Esophagus muscularis mucosa (tissue), 4 donors: Measurements from ENCODE around the gene ARID3C. TPM values are rescaled to one million over a fixed set of nuclear protein-coding genes. Genes with fewer than 3 reads are reported as not detected.

ENCODE experiments used
- DNase-seq: peaks from one replicate; pipeline ENCODE4 v3.0.0-alpha.2; 2017; ENCODE audit errors: extremely low spot score
- H3K27ac ChIP-seq, 4 donors: fragments of 200-600 bp; sonication (generic); replicated peaks in 1 of 4; 1 replicate in 3 of 4; 2 replicates in 1 of 4; pipeline ENCODE4 v1.5.1; 2016 to 2019; ENCODE audit warnings: mild to moderate bottlenecking in 1 of 4
- H3K27me3 ChIP-seq, 4 donors: fragments of 200-600 bp; sonication (generic); one replicate each; pipeline versions ENCODE4 v1.5.1 to v1.6.0; 2016 to 2019
- H3K36me3 ChIP-seq, 4 donors: fragments of 200-600 bp; sonication (generic); one replicate each; pipeline ENCODE4 v1.5.1; 2016 to 2019
- H3K4me1 ChIP-seq, 4 donors: fragments of 200-600 bp; sonication (generic); one replicate each; pipeline ENCODE4 v1.5.1; 2016 to 2019
- H3K4me3 ChIP-seq, 4 donors: fragments of 200-600 bp; sonication (generic); 1 replicate in 2 of 4; 2 replicates in 2 of 4; pipeline ENCODE4 v1.5.1; 2016 to 2019; ENCODE audit warnings: mild to moderate bottlenecking in 4 of 4, moderate library complexity in 1 of 4
- H3K9me3 ChIP-seq, 4 donors: fragments of 200-600 bp; sonication (generic); 1 replicate in 3 of 4; 2 replicates in 1 of 4; pipeline ENCODE4 v1.5.1; 2016 to 2019
- CTCF ChIP-seq, 3 experiments: fragments of 200-600 bp in 2 of 3; fragments of 450-650 bp in 1 of 3; sonication (generic) in 2 of 3; IDR thresholded peaks; one replicate each; pipeline ENCODE4 v1.5.1; 2017 to 2019; ENCODE audit warnings: antibody characterized with exemption in 3 of 3, mild to moderate bottlenecking in 2 of 3, moderate library complexity in 1 of 3
- EP300 ChIP-seq: sonication (generic); formaldehyde crosslinking; IDR thresholded peaks from one replicate; pipeline ENCODE4 v1.6.1; 2017; ENCODE audit warnings: antibody characterized with exemption
- POLR2A ChIP-seq: fragments of 450-650 bp; IDR thresholded peaks from one replicate; pipeline ENCODE4 v1.6.1; 2017; ENCODE audit warnings: antibody characterized with exemption, moderate library complexity, mild to moderate bottlenecking, low read depth
- POLR2AphosphoS5 ChIP-seq, 2 donors: sonication (generic); formaldehyde crosslinking; IDR thresholded peaks; one replicate each; pipeline ENCODE4 v1.6.1; 2017; ENCODE audit warnings: antibody characterized with exemption in 2 of 2
- WGBS: methylation state at CpG from one replicate; pipeline ENCODE4 v1.1.5; 2018; 5-methylcytosine and 5-hydroxymethylcytosine counted together
- intact Hi-C: fragments of 100-400 bp; cut with DNase I; formaldehyde crosslinking; loops from one replicate; pipeline ENCODE4 v1.15.1; 2023
- total RNA-seq, 4 donors: library from RNA; depleted of rRNA; stranded (reverse); fragments of >200 nt; gene quantifications; one replicate each; pipeline versions ENCODE4 v1.1.0 to v1.2.1, GENCODE V29; 2016

The ARID3C gene
- total RNA-seq, 4 donors from 2014 or later, result not detected

GRCh38 chr9:34658461-34658860, 29.6 kb upstream of the ARID3C start:
- intact Hi-C loops, result loop anchor here (10.0 kb wide), 1 partner anchor 64 kb away; no protein-coding TSS in a partner anchor
- no peaks in the 10 kb centered on the region for H3K9me3 ChIP-seq
- no peaks in the 10 kb centered on the region for H3K27me3 ChIP-seq
- peaks cover 18 to 45% (median 36%) of the 10 kb centered on the region in 4 donors for H3K36me3 ChIP-seq
- no peak for DNase-seq
- TF ChIP-seq CTCF (IDR thresholded peaks at IDR 0.05) (no peak), EP300 (no peak), POLR2AphosphoS5 (IDR thresholded peaks at IDR 0.05) (no peak), POLR2A (no peak)
- no peak overlapping the region for H3K4me3 ChIP-seq
- peaks cover 21 to 31% (median 23%) of the 10 kb centered on the region in 4 donors for H3K4me1 ChIP-seq
- no peak overlapping the region for H3K27ac ChIP-seq
- WGBS, result 90% methylated on average over 14 of the region's 14 CpGs

- 100% methylated on average over 4 of the region's 5 CpGs for WGBS
- Histone ChIP-seq H3K27ac (no peak overlapping the region), H3K27me3 (no peaks in the 10 kb centered on the region), H3K4me3 (no peak overlapping the region), H3K36me3 (peaks cover 18 to 43% (median 30%) of the 10 kb centered on the region in 4 donors), H3K9me3 (no peaks in the 10 kb centered on the region), H3K4me1 (peaks cover 35 to 41% (median 38%) of the 10 kb centered on the region in 4 donors)
- intact Hi-C loops, result loop anchor here (10.0 kb wide), 1 partner anchor 62 kb away; no protein-coding TSS in a partner anchor
- no peak for DNase-seq
- TF ChIP-seq POLR2A (no peak), EP300 (no peak), CTCF (IDR thresholded peaks at IDR 0.05) (no peak), POLR2AphosphoS5 (IDR thresholded peaks at IDR 0.05) (no peak)
Measured at GRCh38 chr9:34656992-34657391, 28.1 kb upstream of the ARID3C start.

GRCh38 chr9:34655394-34655793, 26.5 kb upstream of the ARID3C start:
- peak overlapping the region; percentile 80 to 83 (median 82) for H3K27ac ChIP-seq
- H3K4me1 ChIP-seq, result peaks cover 45 to 57% (median 52%) of the 10 kb centered on the region in 4 donors
- no peaks in the 10 kb centered on the region for H3K27me3 ChIP-seq
- DNase-seq, result no peak
- no peaks in the 10 kb centered on the region for H3K9me3 ChIP-seq
- no peak overlapping the region for H3K4me3 ChIP-seq
- 73% methylated on average over 5 of the region's 5 CpGs for WGBS
- peaks cover 5 to 27% (median 14%) of the 10 kb centered on the region in 4 donors for H3K36me3 ChIP-seq
- intact Hi-C loops, result loop anchor here (10.0 kb wide), 1 partner anchor 61 kb away; no protein-coding TSS in a partner anchor
- TF ChIP-seq POLR2AphosphoS5 (IDR thresholded peaks at IDR 0.05), result no peak
- TF ChIP-seq EP300, result no peak
- TF ChIP-seq CTCF (IDR thresholded peaks at IDR 0.05), result no peak
- no peak for TF ChIP-seq POLR2A

GRCh38 chr9:34654323-34655051, 25.6 kb upstream of the ARID3C start:
- Histone ChIP-seq H3K4me1 (peaks cover 45 to 59% (median 52%) of the 10 kb centered on the region in 4 donors), H3K9me3 (no peaks in the 10 kb centered on the region), H3K27ac (peak overlapping the region; percentile 80 to 83 (median 82)), H3K36me3 (peaks cover 4 to 23% (median 10%) of the 10 kb centered on the region in 4 donors), H3K4me3 (peak overlapping the region in 2 of 4 donors; percentile 10 to 51), H3K27me3 (no peaks in the 10 kb centered on the region)
- no peak for DNase-seq
- 34% methylated on average over 8 of the region's 11 CpGs for WGBS
- intact Hi-C loops, result loop anchor here (10.0 kb wide), 1 partner anchor 60 kb away; no protein-coding TSS in a partner anchor
- TF ChIP-seq EP300 (no peak), POLR2A (no peak), CTCF (IDR thresholded peaks at IDR 0.05) (peak in 1 of 3 experiments; percentile 8), POLR2AphosphoS5 (IDR thresholded peaks at IDR 0.05) (peak; percentile 59 to 67)
